ENCODE results near the gene TIMM50. TPM values are rescaled to one million over a fixed set of nuclear protein-coding genes. Genes with fewer than 3 reads are reported as not detected.

The TIMM50 gene
- 173 to 236 TPM (median 217 TPM) in 5 replicates for total RNA-seq (2022; extraction: Qiagen RNA extraction; ENCODE audit: low read depth)

GRCh38 chr19:39480337-39481228, at the start of gene TIMM50:
TSS of gene TIMM50 (plus strand) at chr19:39480838. CDS start at chr19:39480854, 16 bp downstream.

DNA sequence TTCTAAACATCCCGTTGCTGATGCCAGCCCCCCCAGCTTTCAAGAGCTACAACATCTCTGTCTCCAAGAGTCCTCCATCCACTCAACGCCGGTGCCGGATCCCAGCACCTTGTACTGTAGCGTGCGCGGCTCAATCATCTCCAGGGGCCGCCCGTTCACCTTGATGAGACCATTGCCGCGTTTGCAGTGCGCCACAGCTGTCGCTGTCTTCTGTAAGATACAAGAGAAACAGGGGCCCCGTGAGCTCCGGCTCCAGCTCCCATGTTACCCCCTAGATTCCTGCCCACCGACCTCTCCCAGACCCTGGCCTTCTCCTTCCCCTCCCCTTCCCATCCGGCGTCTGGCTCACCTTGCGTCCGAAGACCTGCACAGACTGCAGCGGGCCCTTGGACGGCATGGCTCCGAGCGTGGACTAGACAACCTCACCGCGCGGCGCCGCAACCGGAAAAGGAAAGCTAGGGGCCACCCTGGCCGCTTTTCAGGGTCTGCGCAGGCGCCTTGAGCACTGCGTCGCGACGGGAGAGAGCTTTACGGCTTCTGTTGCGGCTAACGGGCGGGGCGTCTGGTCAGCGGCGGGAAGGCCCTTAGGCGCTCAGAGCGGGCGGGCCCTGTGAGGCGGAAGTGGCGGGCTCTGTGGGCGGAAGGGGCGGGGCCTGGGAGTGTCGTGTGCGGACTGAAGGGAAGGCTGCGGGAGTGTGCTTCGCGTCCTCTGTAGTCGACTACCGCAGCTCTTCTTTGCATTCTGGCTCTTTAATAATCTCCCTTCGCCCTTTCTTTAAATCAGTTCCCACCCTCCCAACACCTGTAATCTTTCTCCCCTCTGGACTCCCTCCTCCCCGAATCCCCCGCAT, 44.9 kb upstream of the TIMM50 start, which contains the start of gene RPS16:
TSS of gene RPS16 (minus strand) at position 451 of the 851 bp plus-strand sequence. CDS start at position 397, 54 bp downstream.

DNA sequence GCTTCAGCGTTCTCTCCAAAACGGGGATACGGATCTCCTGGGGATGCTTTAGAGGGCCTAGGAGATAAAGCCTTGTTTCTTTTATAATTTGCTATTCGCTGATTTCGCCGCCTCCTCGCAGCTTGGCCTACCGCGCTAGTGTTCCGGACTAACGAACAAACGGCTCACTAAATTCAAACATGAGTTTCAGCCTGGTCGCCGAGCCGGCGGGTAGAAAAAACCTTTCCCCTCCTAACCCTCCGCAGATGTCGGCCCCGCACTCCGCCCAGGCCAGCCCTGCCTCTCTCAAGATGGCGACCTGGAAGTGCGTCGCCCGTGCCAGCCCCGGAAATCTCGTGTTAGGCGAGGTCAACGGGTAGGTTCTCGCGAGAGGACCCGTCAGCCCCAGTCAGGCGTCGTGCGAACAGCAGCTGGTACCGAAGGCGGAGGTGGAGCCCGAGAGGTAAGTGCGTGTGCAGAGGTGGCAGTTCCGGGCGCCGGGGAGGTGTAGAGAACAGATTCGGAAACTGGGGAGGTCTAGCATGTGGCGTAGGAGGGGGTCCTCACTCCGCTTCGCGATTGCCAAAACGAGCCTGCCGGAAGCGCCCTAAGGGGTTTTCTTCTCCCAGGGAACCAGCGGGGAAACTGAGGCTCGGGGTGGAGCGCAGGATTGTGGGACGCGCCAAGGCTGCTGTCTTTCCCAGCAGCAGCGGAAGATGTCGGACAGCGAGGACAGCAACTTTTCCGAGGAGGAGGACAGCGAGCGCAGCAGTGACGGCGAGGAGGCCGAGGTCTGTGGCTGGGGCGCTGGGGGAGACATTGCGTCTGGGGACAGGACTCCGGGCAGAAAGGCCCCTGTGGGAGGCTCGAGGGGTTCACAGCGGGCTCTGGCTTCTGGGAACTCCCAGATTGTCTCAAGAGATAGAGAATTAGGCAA, 35.2 kb upstream of the TIMM50 start, which contains the start of gene SUPT5H:
TSS of gene SUPT5H (plus strand) at position 387 of the 916 bp plus-strand sequence. CDS start at position 696, 309 bp downstream.

DNA sequence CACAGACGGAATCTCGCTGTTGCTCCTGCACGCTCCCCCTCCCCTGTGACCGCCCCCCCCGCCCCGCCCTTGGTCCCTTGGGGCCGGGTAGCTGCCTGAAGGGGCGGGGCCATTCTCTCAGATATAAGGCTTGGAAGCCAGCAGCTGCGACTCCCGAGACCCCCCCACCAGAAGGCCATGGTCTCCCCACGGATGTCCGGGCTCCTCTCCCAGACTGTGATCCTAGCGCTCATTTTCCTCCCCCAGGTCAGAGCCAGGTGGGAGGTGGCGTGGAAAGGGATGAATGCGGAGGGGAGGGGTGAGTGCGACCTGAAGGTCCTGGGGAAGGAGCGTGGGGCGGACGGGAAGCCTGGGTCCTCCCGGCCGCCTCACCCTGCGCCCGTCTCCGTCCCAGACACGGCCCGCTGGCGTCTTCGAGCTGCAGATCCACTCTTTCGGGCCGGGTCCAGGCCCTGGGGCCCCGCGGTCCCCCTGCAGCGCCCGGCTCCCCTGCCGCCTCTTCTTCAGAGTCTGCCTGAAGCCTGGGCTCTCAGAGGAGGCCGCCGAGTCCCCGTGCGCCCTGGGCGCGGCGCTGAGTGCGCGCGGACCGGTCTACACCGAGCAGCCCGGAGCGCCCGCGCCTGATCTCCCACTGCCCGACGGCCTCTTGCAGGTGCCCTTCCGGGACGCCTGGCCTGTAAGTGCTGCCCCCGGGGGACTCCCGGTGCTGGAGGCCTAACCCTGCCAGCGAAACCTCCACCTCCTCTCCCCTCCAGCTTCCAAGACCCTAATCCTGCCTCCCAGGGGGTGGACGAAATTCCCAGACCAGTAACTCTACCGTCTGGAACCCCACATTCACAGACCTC, 18.4 kb downstream of the TIMM50 start, which contains the start of gene DLL3:
TSS of gene DLL3 (plus strand) at position 150 of the 845 bp plus-strand sequence. CDS start at position 178, 28 bp downstream.

GRCh38 chr19:39514840-39515550, 34.4 kb downstream of the TIMM50 start, which contains the start of gene SELENOV:
TSS of gene SELENOV (plus strand) at chr19:39515139. CDS start at chr19:39515213, 74 bp downstream.

DNA sequence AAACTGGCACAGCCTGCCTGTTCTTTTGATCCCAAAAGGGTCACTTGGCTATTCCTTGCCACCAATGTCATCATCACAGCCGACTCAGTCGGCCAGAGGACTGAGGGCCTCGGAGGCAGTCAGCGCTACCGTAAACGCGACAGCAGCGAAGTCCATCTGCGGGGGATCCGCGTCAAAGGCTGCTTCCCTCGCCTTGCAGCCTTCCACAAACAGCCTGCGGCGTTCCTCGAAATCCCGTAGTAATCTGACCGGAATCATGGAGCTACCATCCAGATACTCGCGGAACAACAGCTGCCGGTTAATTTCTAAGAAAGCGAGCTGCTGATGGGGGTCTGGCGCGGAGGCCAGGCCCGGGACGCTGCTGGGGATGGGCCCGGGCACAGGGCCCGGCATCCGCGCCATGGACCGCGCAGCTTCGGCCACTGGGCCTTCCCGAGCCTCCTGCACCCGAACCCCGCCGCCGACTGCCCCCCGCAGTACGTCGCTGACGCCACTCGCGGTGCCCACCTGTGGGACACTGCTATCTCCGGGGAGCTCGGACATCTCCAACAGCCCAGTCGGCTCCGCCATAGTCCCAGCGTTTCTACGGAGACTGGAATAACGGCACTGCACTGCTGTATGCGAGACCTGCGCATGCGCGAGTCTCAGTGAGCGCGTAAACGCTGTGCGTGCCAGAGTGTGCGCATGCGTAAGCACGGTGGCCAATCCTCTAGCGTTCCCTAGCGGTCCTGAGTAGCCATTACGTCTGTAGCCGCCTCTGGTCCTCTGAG, 51.8 kb downstream of the TIMM50 start, which contains the start of gene EID2B:
TSS of gene EID2B (minus strand) at position 620 of the 770 bp plus-strand sequence. CDS start at position 570, 50 bp downstream.

DNA sequence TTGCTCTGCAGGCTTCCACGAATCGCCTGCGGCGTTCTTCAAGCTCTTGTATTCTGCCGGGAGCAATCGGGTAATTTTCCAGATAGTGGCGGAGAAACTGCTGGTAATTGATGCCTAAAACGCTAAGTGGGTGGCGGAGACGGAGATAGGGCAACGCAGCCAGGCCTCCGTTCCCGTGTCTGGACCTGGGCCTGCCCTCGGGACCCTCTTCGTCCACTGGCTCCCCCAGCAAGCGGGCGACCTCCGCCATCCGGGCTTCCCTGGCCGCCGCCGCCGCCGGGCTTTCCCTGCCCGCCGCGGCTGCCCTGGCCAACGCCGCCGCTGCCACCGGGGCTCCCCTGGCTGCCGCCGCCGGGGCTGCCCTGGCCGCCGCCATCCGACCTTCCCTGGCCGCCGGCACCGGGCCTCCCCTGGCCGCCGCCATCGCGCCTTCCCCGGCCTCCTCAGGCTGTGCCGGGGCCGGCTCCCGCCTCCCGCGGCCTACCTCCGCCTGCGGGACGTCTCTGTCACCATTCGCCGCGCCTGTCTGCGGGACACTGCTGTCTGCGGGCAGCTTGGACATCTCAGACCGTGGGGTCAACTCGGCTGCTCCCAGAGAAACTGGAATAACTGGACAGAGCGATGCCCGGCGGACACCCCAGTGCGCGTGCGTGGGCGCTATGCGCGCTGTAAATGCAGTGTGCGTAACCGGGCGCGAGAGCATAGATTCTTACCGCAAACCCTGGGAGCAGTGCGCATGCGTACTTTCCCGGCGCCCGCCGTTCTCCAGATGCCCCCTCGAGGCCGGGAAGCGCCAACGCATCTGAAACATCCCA, 59.1 kb downstream of the TIMM50 start, which contains the start of gene EID2:
TSS of gene EID2 (minus strand) at position 644 of the 815 bp plus-strand sequence. CDS start at position 562, 82 bp downstream.

Other genes starting within 250 kb of the TIMM50 start
- gene IFNL3, start 235.8 kb upstream of the TIMM50 start, total RNA-seq (2022; extraction: Qiagen RNA extraction; ENCODE audit: low read depth): not detected in 5 replicates
- not detected in 5 replicates for gene IFNL4, start 232.0 kb upstream of the TIMM50 start, total RNA-seq (2022; extraction: Qiagen RNA extraction; ENCODE audit: low read depth)
- gene IFNL2, start 212.4 kb upstream of the TIMM50 start, total RNA-seq (2022; extraction: Qiagen RNA extraction; ENCODE audit: low read depth): not detected in 5 replicates
- gene IFNL1, start 184.4 kb upstream of the TIMM50 start, total RNA-seq (2022; extraction: Qiagen RNA extraction; ENCODE audit: low read depth): 0.23 to 0.28 TPM in 2 of 5 replicates, not detected in the others
- gene LRFN1, start 160.0 kb upstream of the TIMM50 start, total RNA-seq (2022; extraction: Qiagen RNA extraction; ENCODE audit: low read depth): 8.1 to 13.5 TPM (median 12.4 TPM) in 5 replicates
- gene GMFG, start 144.8 kb upstream of the TIMM50 start, total RNA-seq (2022; extraction: Qiagen RNA extraction; ENCODE audit: low read depth): 0.66 to 0.81 TPM (median 0.67 TPM) in 3 of 5 replicates, not detected in the others
- gene SAMD4B, start 138.4 kb upstream of the TIMM50 start, total RNA-seq (2022; extraction: Qiagen RNA extraction; ENCODE audit: low read depth): 108 to 185 TPM (median 171 TPM) in 5 replicates
- gene PAF1, start 89.7 kb upstream of the TIMM50 start, total RNA-seq (2022; extraction: Qiagen RNA extraction; ENCODE audit: low read depth): 67.3 to 78.0 TPM (median 73.7 TPM) in 5 replicates
- gene MED29, start 89.5 kb upstream of the TIMM50 start, total RNA-seq (2022; extraction: Qiagen RNA extraction; ENCODE audit: low read depth): 59.2 to 65.9 TPM (median 63.2 TPM) in 5 replicates
- 57.1 to 99.4 TPM (median 73.3 TPM) in 5 replicates for gene ZFP36, start 74.0 kb upstream of the TIMM50 start, total RNA-seq (2022; extraction: Qiagen RNA extraction; ENCODE audit: low read depth)
- 38.2 to 63.9 TPM (median 46.0 TPM) in 5 replicates for gene PLEKHG2, start 68.2 kb upstream of the TIMM50 start, total RNA-seq (2022; extraction: Qiagen RNA extraction; ENCODE audit: low read depth)
- gene RPS16, start 44.9 kb upstream of the TIMM50 start, total RNA-seq (2022; extraction: Qiagen RNA extraction; ENCODE audit: low read depth): 6,019 to 7,343 TPM (median 7,191 TPM) in 5 replicates
- gene SUPT5H, start 35.3 kb upstream of the TIMM50 start, total RNA-seq (2022; extraction: Qiagen RNA extraction; ENCODE audit: low read depth): 166 to 195 TPM (median 192 TPM) in 5 replicates
- 6.3 to 11.9 TPM (median 11.1 TPM) in 5 replicates for gene DLL3, start 18.1 kb downstream of the TIMM50 start, total RNA-seq (2022; extraction: Qiagen RNA extraction; ENCODE audit: low read depth)
- not detected in 5 replicates for gene SELENOV, start 34.3 kb downstream of the TIMM50 start, total RNA-seq (2022; extraction: Qiagen RNA extraction; ENCODE audit: low read depth)
- 8.0 to 10.9 TPM (median 9.2 TPM) in 5 replicates for gene EID2B, start 52.0 kb downstream of the TIMM50 start, total RNA-seq (2022; extraction: Qiagen RNA extraction; ENCODE audit: low read depth)
- gene EID2, start 59.3 kb downstream of the TIMM50 start, total RNA-seq (2022; extraction: Qiagen RNA extraction; ENCODE audit: low read depth): 27.0 to 55.8 TPM (median 49.7 TPM) in 5 replicates
- gene LGALS13, start 121.7 kb downstream of the TIMM50 start, total RNA-seq (2022; extraction: Qiagen RNA extraction; ENCODE audit: low read depth): not detected in 5 replicates
- gene LGALS16, start 175.1 kb downstream of the TIMM50 start, total RNA-seq (2022; extraction: Qiagen RNA extraction; ENCODE audit: low read depth): not detected in 5 replicates
- not detected in 5 replicates for gene LGALS14, start 223.6 kb downstream of the TIMM50 start, total RNA-seq (2022; extraction: Qiagen RNA extraction; ENCODE audit: low read depth)

All from A549 treated with RU486 at 1 μM for 4 hours (cell line).